HEK293T (cell line): Measurements from ENCODE around the gene MEI1.
"Not testable (repeated sequence)": the region's sequence is repeated elsewhere in the genome, so short reads cannot be mapped to it uniquely, and the experiment has no call there.

Experiments
- CTCF ChIA-PET: fragments of 350-600 bp; formaldehyde crosslinking; extraction: SDS; loops from one replicate; lab custom pipeline; 2021; ENCODE audit warnings: antibody characterized with exemption, inconsistent platforms; lab: Yijun Ruan, JAX
- POLR2A ChIA-PET: fragments of 350-600 bp; formaldehyde crosslinking; extraction: SDS; loops from one replicate; lab custom pipeline; 2020; ENCODE audit warnings: antibody characterized with exemption, inconsistent platforms; lab: Yijun Ruan, JAX
- DNase-seq: peaks from one replicate; pipeline ENCODE4 v3.0.0; 2012; ENCODE audit warnings: mixed read lengths; ENCODE audit errors: extremely low spot score
- ARNT ChIP-seq: fragments of 450-650 bp; IDR thresholded peaks from 2 replicates; pipeline ENCODE4 v1.6.1; 2017; ENCODE audit warnings: mild to moderate bottlenecking
- BHLHE40 ChIP-seq: fragments of 450-650 bp; IDR thresholded peaks from 2 replicates; pipeline ENCODE4 v1.6.1; 2016; ENCODE audit warnings: mild to moderate bottlenecking, moderate library complexity, borderline replicate concordance
- CTBP1 ChIP-seq: fragments of 450-650 bp; IDR thresholded peaks from 2 replicates; pipeline ENCODE4 v1.6.1; 2016; ENCODE audit warnings: borderline replicate concordance
- ELF4 ChIP-seq: fragments of 450-650 bp; IDR thresholded peaks from 2 replicates; pipeline ENCODE4 v1.6.1; 2017; ENCODE audit warnings: antibody characterized with exemption
- FOXA1 ChIP-seq: fragments of 450-650 bp; IDR thresholded peaks from 2 replicates; pipeline ENCODE4 v1.6.1; 2016; ENCODE audit warnings: mild to moderate bottlenecking
- FOXK2 ChIP-seq: fragments of 450-650 bp; IDR thresholded peaks from 2 replicates; pipeline ENCODE4 v1.6.1; 2016; ENCODE audit warnings: mild to moderate bottlenecking
- FOXM1 ChIP-seq: fragments of 450-650 bp; IDR thresholded peaks from 2 replicates; pipeline ENCODE4 v1.6.1; 2017; ENCODE audit warnings: mild to moderate bottlenecking, borderline replicate concordance
- HDGF ChIP-seq: fragments of 450-650 bp; IDR thresholded peaks from 2 replicates; pipeline ENCODE4 v1.6.1; 2017; ENCODE audit warnings: antibody characterized with exemption, borderline replicate concordance
- L3MBTL2 ChIP-seq: fragments of 450-650 bp; conservative IDR thresholded peaks from 2 replicates; pipeline ENCODE4 v1.6.1; 2016; ENCODE audit warnings: mild to moderate bottlenecking
- LEF1 ChIP-seq: fragments of 450-650 bp; IDR thresholded peaks from 2 replicates; pipeline ENCODE4 v1.6.1; 2017; ENCODE audit warnings: mild to moderate bottlenecking, borderline replicate concordance
- NFRKB ChIP-seq: fragments of 450-650 bp; IDR thresholded peaks from 2 replicates; pipeline ENCODE4 v1.6.1; 2016; ENCODE audit warnings: mild to moderate bottlenecking, moderate library complexity
- PKNOX1 ChIP-seq: fragments of 450-650 bp; IDR thresholded peaks from 2 replicates; pipeline ENCODE4 v1.6.1; 2016
- SP1 ChIP-seq: fragments of 450-650 bp; IDR thresholded peaks from 2 replicates; pipeline ENCODE4 v1.6.1; 2017
- SUZ12 ChIP-seq: fragments of 450-650 bp; IDR thresholded peaks from 2 replicates; pipeline ENCODE4 v1.6.1; 2016; ENCODE audit warnings: mild to moderate bottlenecking
- TARDBP ChIP-seq: fragments of 450-650 bp; IDR thresholded peaks from 2 replicates; pipeline ENCODE4 v1.6.1; 2016
- ZNF384 ChIP-seq: fragments of 450-650 bp; IDR thresholded peaks from 2 replicates; pipeline ENCODE4 v1.6.1; 2016

Gene MEI1

GRCh38 chr22:41684194-41684593, 15.1 kb upstream of the MEI1 start:
- CTCF ChIA-PET: no interaction called here
- no peak for TF ChIP-seq FOXA1
- TF ChIP-seq ZNF384: no peak
- no peak for TF ChIP-seq SP1
- TF ChIP-seq NFRKB: no peak
- no peak for TF ChIP-seq TARDBP
- TF ChIP-seq SUZ12: no peak
- no peak for TF ChIP-seq HDGF
- TF ChIP-seq PKNOX1: no peak
- no peak for TF ChIP-seq ELF4
- no peak for TF ChIP-seq LEF1
- no peak for TF ChIP-seq FOXM1
- TF ChIP-seq ARNT: no peak
- no peak for TF ChIP-seq CTBP1
- no peak for TF ChIP-seq L3MBTL2
- TF ChIP-seq FOXK2: no peak
- no peak for DNase-seq
- POLR2A ChIA-PET: interaction anchor here (1.0 kb wide), 1 partner anchor 17 kb away, joined by 3 read pairs; no protein-coding TSS in a partner anchor

- ChIA-PET POLR2A (interaction anchor here (1.3 to 3.3 kb wide), 3 partner anchors 11 to 240 kb away, joined by 3 to 39 read pairs (median 16); partner anchors contain the start of gene TOB2), CTCF (interaction anchor here (3.9 kb wide), 1 partner anchor 10 kb away, joined by 15 read pairs; no protein-coding TSS in a partner anchor)
- not testable (repeated sequence) for DNase-seq
These were observed 12.4 kb upstream of the MEI1 start for GRCh38 chr22:41686890-41687289.

GRCh38 chr22:41687901-41688364, 11.4 kb upstream of the MEI1 start:
- POLR2A ChIA-PET: interaction anchor here (0.5 to 3.3 kb wide), 18 partner anchors 10 to 371 kb away, joined by 3 to 39 read pairs (median 3); partner anchors contain the start of genes CCDC134, CENPM, SREBF2 and TOB2
- CTCF ChIA-PET: interaction anchor here (1.0 to 3.9 kb wide), 2 partner anchors 9 to 15 kb away, joined by 3 to 15 read pairs; no protein-coding TSS in a partner anchor
- no peak for TF ChIP-seq SP1
- peak; percentile 86 for TF ChIP-seq L3MBTL2
- DNase-seq: peak; percentile 34

GRCh38 chr22:41688365-41689211, 10.7 kb upstream of the MEI1 start, which contains the start of gene SNU13:
Gene SNU13 (minus strand): TSS chr22:41688867. CDS start chr22:41688796, 71 bp downstream.
- POLR2A ChIA-PET: interaction anchor here (0.5 to 3.3 kb wide), 20 partner anchors 9 to 371 kb away, joined by 3 to 39 read pairs (median 3); partner anchors contain the start of genes CCDC134, CENPM, SREBF2 and TOB2
- CTCF ChIA-PET: interaction anchor here (1.0 to 3.9 kb wide), 2 partner anchors 9 to 16 kb away, joined by 3 to 15 read pairs; no protein-coding TSS in a partner anchor

GRCh38 chr22:41690476-41690875, 8.8 kb upstream of the MEI1 start:
- ChIA-PET POLR2A (no interaction called here), CTCF (no interaction called here)
- no peak for DNase-seq
- TF ChIP-seq L3MBTL2: no peak
- TF ChIP-seq ARNT: no peak
- TF ChIP-seq FOXK2: no peak
- TF ChIP-seq FOXM1: no peak
- no peak for TF ChIP-seq SUZ12
- no peak for TF ChIP-seq NFRKB
- no peak for TF ChIP-seq ZNF384
- no peak for TF ChIP-seq HDGF

More at GRCh38 chr22:41688365-41689211, 10.7 kb upstream of the MEI1 start, which contains the start of gene SNU13:
- TF ChIP-seq NFRKB (no peak), L3MBTL2 (peak; percentile 63; the same call in 1 of the 2 replicates), BHLHE40 (no peak), ELF4 (peak; percentile 44; the same call in 1 of the 2 replicates), SP1 (no peak), FOXA1 (no peak), SUZ12 (no peak)
- peak; percentile 89 for DNase-seq

- CTCF ChIA-PET: no interaction called here
- TF ChIP-seq BHLHE40 (no peak), FOXK2 (no peak), FOXA1 (no peak), ARNT (no peak), TARDBP (no peak), ELF4 (no peak), LEF1 (no peak), SP1 (no peak), L3MBTL2 (no peak), SUZ12 (no peak), ZNF384 (no peak)
- POLR2A ChIA-PET: no interaction called here
These were observed 4.1 kb upstream of the MEI1 start for GRCh38 chr22:41695211-41695610.

GRCh38 chr22:41696703-41697102, 2.6 kb upstream of the MEI1 start:
- ChIA-PET POLR2A (interaction anchor here (1.0 to 3.3 kb wide), 9 partner anchors 8 to 250 kb away, joined by 3 to 33 read pairs (median 8); partner anchors contain the start of genes CCDC134, CENPM, SNU13 and SREBF2), CTCF (interaction anchor here (0.9 to 2.9 kb wide), 27 partner anchors 9 to 416 kb away, joined by 3 to 37 read pairs (median 5); partner anchors contain the start of genes CCDC134, SHISA8 and SNU13)
- TF ChIP-seq PKNOX1 (no peak), ELF4 (no peak), SUZ12 (no peak), TARDBP (no peak), HDGF (no peak), ARNT (no peak), ZNF384 (no peak), SP1 (no peak), BHLHE40 (no peak), NFRKB (no peak), LEF1 (no peak), FOXM1 (no peak), FOXA1 (no peak), FOXK2 (no peak), L3MBTL2 (no peak), CTBP1 (no peak)
- no peak for DNase-seq

More at GRCh38 chr22:41695211-41695610, 4.1 kb upstream of the MEI1 start:
- no peak for DNase-seq
